A549 (cell line): ENCODE data around the gene RAD51B.

ENCODE experiments used
- MAFK ChIP-seq: fragments of 450-650 bp; IDR thresholded peaks from 2 replicates; pipeline ENCODE4 v1.6.1; 2014; ENCODE audit not compliant: partially characterized antibody
- POLR2A ChIP-seq: IDR thresholded peaks from 2 replicates; pipeline ENCODE4 v1.6.1; 2012; ENCODE audit warnings: mild to moderate bottlenecking, low read length

DNA sequence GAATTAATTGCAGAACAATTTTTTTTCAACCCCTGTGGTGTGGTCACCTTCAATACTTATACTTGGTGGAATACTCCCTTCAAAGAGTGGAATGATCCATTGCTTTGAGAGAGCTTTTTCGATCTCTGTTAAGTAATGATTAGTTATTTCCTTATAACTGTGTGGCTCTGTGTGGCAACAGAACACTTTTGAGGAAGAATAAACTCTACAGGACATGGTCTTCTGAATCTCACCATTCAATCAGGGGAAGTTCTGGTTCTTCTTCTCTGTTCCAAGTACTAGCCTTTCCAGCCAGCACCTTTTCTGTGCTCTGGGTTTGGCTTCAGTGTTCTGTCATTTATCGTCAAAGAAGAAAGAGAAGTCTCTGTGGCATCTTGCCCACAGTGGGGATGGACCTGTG is 604.1 kb downstream of the RAD51B start:
- TF ChIP-seq POLR2A (no peak), MAFK (no peak)
